ENCODE data around the gene UFC1.

UFC1 gene

GRCh38 chr1:161133220-161133740 lies 20.5 kb upstream of the UFC1 start:
- no peak for DNase-seq (ENCODE audit: low read depth)

DNA sequence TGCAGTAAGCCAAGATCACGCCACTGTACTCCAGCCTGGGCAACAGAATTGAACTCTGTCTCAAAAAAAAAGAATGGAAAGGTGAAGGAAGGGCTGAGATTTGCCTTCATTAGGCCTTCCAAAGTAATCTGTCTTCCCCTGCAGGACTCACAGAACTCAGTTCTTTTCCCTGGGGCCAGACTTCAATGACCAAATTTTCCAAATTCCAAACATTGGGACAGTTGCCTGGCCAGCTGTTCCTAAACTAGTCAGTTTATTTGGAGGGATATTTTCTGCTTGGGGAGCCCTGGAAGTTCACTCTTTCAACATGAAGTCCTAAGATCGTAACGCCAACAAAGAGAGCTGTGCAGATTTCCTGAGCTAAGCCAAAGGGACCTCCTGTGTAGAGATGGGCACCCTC lies 15.9 kb upstream of the UFC1 start:
- no peak for DNase-seq (ENCODE audit: low read depth)

DNA sequence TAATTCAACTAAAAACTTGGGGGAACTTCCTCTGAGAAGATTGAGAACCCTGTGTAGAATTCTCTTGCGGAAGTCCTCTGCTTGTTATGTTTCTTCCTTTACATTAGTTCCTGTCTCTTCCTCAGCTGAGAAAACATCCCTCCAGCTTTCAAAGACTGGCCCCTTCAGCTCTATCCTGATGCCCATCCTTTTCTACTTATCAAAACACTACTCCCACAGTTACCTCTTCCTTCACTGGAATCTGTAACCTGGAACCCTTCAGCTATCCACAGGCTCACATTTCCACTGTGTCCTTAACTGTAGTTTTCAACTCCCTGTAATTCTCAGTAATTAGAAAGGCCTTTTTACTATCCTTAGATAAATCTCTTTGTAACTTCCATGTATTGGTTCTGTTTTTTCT lies 15.3 kb upstream of the UFC1 start:
- DNase-seq (ENCODE audit: low read depth), result no peak

DNA sequence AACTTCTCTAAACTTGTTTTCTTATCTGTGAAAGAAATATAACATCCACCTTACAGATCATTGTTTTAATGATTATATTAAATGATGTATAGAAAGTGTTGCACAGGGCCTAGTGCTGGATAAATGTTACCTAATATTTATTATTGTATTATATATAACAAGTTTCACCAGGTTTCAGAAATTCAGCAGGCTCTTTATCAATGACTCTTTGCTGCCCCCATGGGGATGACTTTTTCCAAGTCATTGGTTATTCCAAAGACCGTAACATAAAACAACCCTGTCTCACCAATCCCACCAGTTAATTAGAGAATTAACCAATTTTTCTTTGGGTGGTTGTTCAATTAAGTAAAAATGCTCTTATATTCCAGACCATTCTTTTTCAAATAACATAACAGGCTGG lies 14.0 kb upstream of the UFC1 start:
- DNase-seq (ENCODE audit: low read depth), result no peak

DNA sequence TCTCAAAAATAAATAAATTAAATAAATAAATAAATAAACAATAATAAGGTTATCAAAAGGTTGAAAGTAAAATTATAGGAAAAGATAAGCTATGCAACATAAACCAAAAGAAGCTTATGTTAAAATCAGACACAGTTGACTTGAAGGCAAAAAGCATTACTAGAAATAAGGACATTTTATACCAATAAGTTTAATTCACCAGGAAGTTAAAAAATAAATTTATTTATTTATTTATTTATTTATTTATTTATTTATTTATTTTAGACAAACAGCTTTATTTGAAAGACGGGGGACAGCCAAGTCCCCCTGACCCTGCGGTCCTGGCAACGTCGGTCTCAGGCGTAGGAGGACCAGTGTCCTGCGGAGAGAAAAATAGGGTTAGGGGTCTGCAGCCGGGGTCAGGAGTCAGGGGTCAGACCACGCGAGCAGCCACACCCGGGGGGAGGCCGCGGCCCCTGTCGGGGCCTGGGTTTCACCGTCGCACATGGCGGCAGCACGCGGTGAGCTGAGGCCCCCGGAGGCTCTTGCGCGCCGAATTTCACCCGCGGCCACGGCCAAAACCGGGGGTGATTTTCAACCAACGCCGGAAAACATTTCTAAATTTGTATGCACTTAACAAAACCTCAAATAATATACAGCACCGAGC lies 12.9 kb upstream of the UFC1 start:
- no peak for DNase-seq (ENCODE audit: low read depth)

DNA sequence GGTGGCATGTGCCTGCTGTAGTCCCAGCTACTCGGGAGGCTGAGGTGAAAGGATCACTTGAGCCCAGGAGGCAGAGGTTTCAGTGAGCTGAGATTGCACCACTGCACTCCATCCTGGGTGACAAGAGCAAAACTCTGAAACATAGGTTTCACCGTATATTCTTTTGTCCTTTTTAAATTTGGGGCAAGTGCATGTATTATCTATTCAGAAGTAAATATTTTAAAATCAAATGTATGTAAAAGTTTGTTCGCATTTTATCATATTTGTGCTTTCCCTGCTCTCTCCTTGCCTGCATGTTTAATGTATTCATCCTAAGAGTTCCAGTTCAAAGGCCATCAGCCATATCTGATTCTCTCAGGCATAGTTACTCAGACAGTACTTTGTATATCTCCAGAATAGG lies 7.9 kb upstream of the UFC1 start:
- no peak for DNase-seq (ENCODE audit: low read depth)

GRCh38 chr1:161153176-161153575 lies 602 bp upstream of the UFC1 start:
- no peak for DNase-seq (ENCODE audit: low read depth)

- no peak for DNase-seq (ENCODE audit: low read depth)
Measured at GRCh38 chr1:161157867-161158266, 4.1 kb downstream of the UFC1 start.

- DNase-seq (ENCODE audit: low read depth), result no peak
Measured at GRCh38 chr1:161158316-161159010, 4.7 kb downstream of the UFC1 start.

DNA sequence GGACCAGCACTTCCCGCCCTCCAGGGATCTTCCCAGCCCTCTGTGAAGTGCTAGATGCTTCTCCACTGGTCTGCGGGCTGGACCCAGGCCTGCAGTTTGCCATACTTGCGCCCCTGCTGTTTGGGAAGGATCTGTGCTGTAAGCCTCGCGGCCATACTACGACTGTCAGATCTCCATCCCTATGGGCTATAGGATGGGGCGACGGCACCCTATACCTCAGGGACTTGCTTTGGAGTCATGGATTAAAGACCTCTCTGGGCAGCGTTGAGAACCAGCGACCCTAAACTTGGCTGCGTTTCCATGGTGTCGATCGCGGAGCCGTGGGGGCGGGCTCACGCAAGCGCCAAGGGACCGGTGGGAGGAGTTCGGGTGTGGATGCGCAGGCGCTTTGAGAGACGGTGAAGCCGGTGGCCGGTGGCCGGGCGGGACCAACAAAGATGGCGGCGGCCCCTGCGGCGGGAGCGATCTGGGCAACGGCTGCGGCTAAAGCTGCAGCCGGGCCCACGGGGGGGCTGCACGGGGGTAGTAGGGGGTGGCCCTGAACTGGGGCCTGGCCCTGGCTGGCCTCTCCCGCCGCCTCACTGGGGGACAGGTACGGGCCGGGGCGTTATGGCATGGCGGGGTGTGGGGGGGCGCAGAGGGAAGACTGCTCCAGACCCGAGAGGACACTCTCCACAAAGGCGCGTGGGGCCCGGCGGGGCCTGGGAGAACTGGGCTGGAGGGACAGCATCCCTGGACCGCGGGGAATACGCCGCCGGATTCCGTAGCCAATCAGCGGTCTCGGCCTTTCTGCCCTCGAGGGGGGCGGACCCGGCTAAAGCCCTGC lies 5.5 kb downstream of the UFC1 start, which contains the start of gene USP21:
Gene USP21 (plus strand): TSS at position 414 of the 826 bp plus-strand sequence. CDS start 1,141 bp downstream, outside the sequence.
- peak; percentile 86 for DNase-seq (ENCODE audit: low read depth)

- DNase-seq (ENCODE audit: low read depth), result no peak
Measured at GRCh38 chr1:161159913-161160243, 6.1 kb downstream of the UFC1 start.

- DNase-seq (ENCODE audit: low read depth), result no peak
Measured at GRCh38 chr1:161160671-161161145, 6.9 kb downstream of the UFC1 start.

- no peak for DNase-seq (ENCODE audit: low read depth)
Measured at GRCh38 chr1:161161652-161162051, 7.9 kb downstream of the UFC1 start.

- no peak for DNase-seq (ENCODE audit: low read depth)
Measured at GRCh38 chr1:161162052-161162451, 8.3 kb downstream of the UFC1 start.

GRCh38 chr1:161162806-161163205 lies 9.0 kb downstream of the UFC1 start:
- DNase-seq (ENCODE audit: low read depth), result no peak

GRCh38 chr1:161163793-161164192 lies 10.0 kb downstream of the UFC1 start:
- DNase-seq (ENCODE audit: low read depth), result no peak

- no peak for DNase-seq (ENCODE audit: low read depth)
Measured at GRCh38 chr1:161164901-161165610, 11.3 kb downstream of the UFC1 start.

DNA sequence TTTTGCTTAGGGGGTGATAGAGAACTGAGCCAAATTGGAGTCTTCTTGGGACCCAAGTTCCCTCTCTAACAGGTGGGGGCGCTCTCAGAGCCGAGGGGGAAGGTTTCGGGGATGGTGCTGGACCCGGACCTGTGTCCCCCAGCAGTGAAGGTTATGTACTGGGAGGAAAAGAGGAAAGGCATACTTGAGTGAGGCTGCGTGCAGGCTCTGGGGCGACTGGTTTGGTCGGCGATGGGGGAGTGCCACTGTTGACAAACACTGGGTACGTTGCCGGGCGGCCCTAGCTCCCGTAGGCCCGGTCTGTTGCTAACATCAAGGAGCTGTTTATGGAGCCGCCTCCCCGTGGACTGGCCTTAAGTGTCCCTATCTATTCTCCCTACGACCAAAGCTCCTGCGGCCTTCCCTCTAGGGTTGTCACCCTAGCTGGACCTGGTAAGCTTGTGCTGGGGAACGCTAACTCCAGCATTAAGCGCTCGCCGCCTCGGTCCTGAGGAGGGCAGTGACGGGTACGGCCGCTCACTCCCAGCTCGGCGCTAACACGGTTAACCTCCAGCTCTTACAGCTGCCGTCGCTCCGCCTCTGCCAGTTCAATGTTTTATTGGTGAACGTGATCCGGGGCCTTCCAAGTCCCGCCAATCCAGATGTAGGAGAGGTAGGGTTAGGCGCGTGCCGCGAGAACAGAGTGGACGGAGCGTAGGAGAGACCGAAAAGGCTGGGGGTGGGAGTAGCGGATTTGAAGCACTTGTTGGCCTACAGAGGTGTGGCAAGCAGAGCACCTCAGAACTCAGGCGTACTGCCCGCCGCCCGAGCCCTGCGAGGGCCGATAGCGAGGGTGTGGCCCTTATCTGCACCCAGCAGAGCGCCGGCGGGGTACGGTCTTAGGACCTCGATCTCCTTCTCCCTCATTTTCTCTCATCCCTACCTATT lies 12.2 kb downstream of the UFC1 start, which contains the start of gene PPOX:
Gene PPOX (plus strand): TSS at position 685 of the 927 bp plus-strand sequence. CDS start 422 bp downstream, outside the sequence.
- DNase-seq (ENCODE audit: low read depth), result peak; percentile 85

- no peak for DNase-seq (ENCODE audit: low read depth)
Measured at GRCh38 chr1:161166669-161167548, 13.1 kb downstream of the UFC1 start.

GRCh38 chr1:161168906-161169305 lies 15.1 kb downstream of the UFC1 start:
- no peak for DNase-seq (ENCODE audit: low read depth)
